Panc1 (cell line): ENCODE results near the gene NPHP1.
"Not testable (repeated sequence)": the region's sequence is repeated elsewhere in the genome, so short reads cannot be mapped to it uniquely, and the experiment has no call there.

Experiments used
- POLR2AphosphoS5 ChIP-seq: IDR thresholded peaks from 2 replicates; pipeline ENCODE4 v1.6.1; 2012; ENCODE audit warnings: mild to moderate bottlenecking, low read depth, low read length, moderate library complexity
- TF ChIP-seq, protein P1 (sequence below): fragments of 450-650 bp; IDR thresholded peaks from 2 replicates; pipeline ENCODE4 v1.5.1; 2017; ENCODE audit warnings: mild to moderate bottlenecking

DNA sequence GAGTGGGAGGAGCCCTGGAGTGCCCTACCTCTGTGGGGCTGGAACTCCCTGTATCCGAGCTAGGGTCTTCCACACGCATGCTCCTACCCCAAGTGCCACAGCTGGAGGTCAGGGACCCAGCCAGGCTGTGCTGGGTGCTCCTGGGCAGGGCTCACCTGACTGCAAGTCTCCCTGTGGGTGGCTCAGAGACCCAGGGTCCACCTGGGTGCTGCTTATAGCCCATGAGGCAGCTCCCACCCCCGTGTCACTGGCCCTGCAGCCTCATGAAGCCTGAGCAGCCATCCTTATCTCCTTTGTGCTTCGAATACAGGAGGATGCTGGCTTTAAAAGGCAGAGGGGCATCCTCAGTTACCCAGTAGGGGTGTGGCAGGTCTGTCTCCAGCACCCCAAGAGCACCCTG is 103.9 kb downstream of the NPHP1 start:
- not testable (repeated sequence) for TF ChIP-seq POLR2AphosphoS5
- TF ChIP-seq, protein P1, sequence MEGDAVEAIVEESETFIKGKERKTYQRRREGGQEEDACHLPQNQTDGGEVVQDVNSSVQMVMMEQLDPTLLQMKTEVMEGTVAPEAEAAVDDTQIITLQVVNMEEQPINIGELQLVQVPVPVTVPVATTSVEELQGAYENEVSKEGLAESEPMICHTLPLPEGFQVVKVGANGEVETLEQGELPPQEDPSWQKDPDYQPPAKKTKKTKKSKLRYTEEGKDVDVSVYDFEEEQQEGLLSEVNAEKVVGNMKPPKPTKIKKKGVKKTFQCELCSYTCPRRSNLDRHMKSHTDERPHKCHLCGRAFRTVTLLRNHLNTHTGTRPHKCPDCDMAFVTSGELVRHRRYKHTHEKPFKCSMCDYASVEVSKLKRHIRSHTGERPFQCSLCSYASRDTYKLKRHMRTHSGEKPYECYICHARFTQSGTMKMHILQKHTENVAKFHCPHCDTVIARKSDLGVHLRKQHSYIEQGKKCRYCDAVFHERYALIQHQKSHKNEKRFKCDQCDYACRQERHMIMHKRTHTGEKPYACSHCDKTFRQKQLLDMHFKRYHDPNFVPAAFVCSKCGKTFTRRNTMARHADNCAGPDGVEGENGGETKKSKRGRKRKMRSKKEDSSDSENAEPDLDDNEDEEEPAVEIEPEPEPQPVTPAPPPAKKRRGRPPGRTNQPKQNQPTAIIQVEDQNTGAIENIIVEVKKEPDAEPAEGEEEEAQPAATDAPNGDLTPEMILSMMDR, result not testable (repeated sequence)
